ENCODE measurements around the gene PELI3.

The PELI3 gene

GRCh38 chr11:66466225-66467033 is at the start of gene PELI3:
PELI3 (plus strand) TSS chr11:66466905; CDS start chr11:66468129, 1,224 bp downstream.
- no peak for TF ChIP-seq CTCF (IDR thresholded peaks at IDR 0.05; ENCODE audit: extremely low read depth, missing control alignments)
- DNase-seq (ENCODE audit: low spot score): peak; percentile 98

GRCh38 chr11:66417000-66417399 is 49.7 kb upstream of the PELI3 start:
- DNase-seq (ENCODE audit: low spot score): no peak
- no peak for TF ChIP-seq CTCF (IDR thresholded peaks at IDR 0.05; ENCODE audit: extremely low read depth, missing control alignments)

GRCh38 chr11:66418168-66418985 is 48.3 kb upstream of the PELI3 start:
- peak; percentile 37 for TF ChIP-seq CTCF (IDR thresholded peaks at IDR 0.05; ENCODE audit: extremely low read depth, missing control alignments)
- peak; percentile 68 for DNase-seq (ENCODE audit: low spot score)

GRCh38 chr11:66418986-66419308 is 47.8 kb upstream of the PELI3 start:
- no peak for DNase-seq (ENCODE audit: low spot score)
- no peak for TF ChIP-seq CTCF (IDR thresholded peaks at IDR 0.05; ENCODE audit: extremely low read depth, missing control alignments)

GRCh38 chr11:66419825-66420224 is 46.9 kb upstream of the PELI3 start:
- no peak for DNase-seq (ENCODE audit: low spot score)

GRCh38 chr11:66420671-66421476 is 45.8 kb upstream of the PELI3 start, which contains the start of gene NPAS4:
NPAS4 (plus strand) TSS chr11:66421035; CDS start chr11:66421180, 145 bp downstream.
- no peak for TF ChIP-seq CTCF (IDR thresholded peaks at IDR 0.05; ENCODE audit: extremely low read depth, missing control alignments)
- DNase-seq (ENCODE audit: low spot score): no peak

More at GRCh38 chr11:66419825-66420224, 46.9 kb upstream of the PELI3 start:
- TF ChIP-seq CTCF (IDR thresholded peaks at IDR 0.05; ENCODE audit: extremely low read depth, missing control alignments): no peak

Data from GM20000 (cell line).